HepG2 (cell line): ENCODE measurements around the gene ITGA6.

Experiments
- CBX1 ChIP-seq: IDR thresholded peaks from one replicate; pipeline ENCODE4 v1.6.1; 2016; ENCODE audit warnings: antibody characterized with exemption, low read depth
- CBX5 ChIP-seq: sonication (generic); formaldehyde crosslinking; IDR thresholded peaks from 2 replicates; pipeline ENCODE4 v1.4.0; 2020; ENCODE audit warnings: missing genetic modification reagents, borderline replicate concordance
- CREB1 ChIP-seq, 2 experiments: fragments of 450-650 bp in 1 of 2; IDR thresholded peaks; 2 replicates each; pipeline ENCODE4 v1.6.1; 2016 to 2017; ENCODE audit warnings: control low read depth in 1 of 2, mild to moderate bottlenecking in 1 of 2, missing compliant biosample characterization in 1 of 2, missing genetic modification characterization in 1 of 2
- CREB3 ChIP-seq: sonication (generic); formaldehyde crosslinking; IDR thresholded peaks from 2 replicates; pipeline ENCODE4 v1.5.0; 2020; ENCODE audit warnings: missing genetic modification reagents
- EZH2 ChIP-seq: conservative IDR thresholded peaks from 2 replicates; pipeline ENCODE4 v1.6.1; 2012; ENCODE audit warnings: mild to moderate bottlenecking, low read depth, low read length, moderate library complexity
- FOXP1 ChIP-seq, 2 experiments: fragments of 450-650 bp in 1 of 2; IDR thresholded peaks; 2 replicates each; pipeline ENCODE4 v1.6.1; 2017 to 2018; ENCODE audit warnings: antibody characterized with exemption in 1 of 2
- KIAA2018 ChIP-seq: sonication (generic); formaldehyde crosslinking; IDR thresholded peaks from 2 replicates; pipeline ENCODE4 v1.5.0; 2020; ENCODE audit warnings: mild to moderate bottlenecking, missing genetic modification reagents, borderline replicate concordance
- MXD1 ChIP-seq: sonication (generic); formaldehyde crosslinking; IDR thresholded peaks from 2 replicates; pipeline ENCODE4 v1.4.0; 2020; ENCODE audit warnings: mild to moderate bottlenecking, missing genetic modification reagents
- NR1H2 ChIP-seq: sonication (generic); formaldehyde crosslinking; IDR thresholded peaks from 2 replicates; pipeline ENCODE4 v1.8.1; 2022; ENCODE audit warnings: low read depth, missing genetic modification reagents, borderline replicate concordance
- REL ChIP-seq: sonication (generic); formaldehyde crosslinking; conservative IDR thresholded peaks from 2 replicates; pipeline ENCODE4 v1.8.0; 2022; ENCODE audit warnings: mild to moderate bottlenecking, missing genetic modification reagents, moderate library complexity
- RNF2 ChIP-seq: fragments of 450-650 bp; conservative IDR thresholded peaks from 2 replicates; pipeline ENCODE4 v1.6.1; 2016; ENCODE audit warnings: low read depth
- ZFP36 ChIP-seq: fragments of 150-350 bp; IDR thresholded peaks from 2 replicates; pipeline ENCODE4 v1.6.1; 2018; ENCODE audit warnings: borderline replicate concordance, low read length, low read depth; ENCODE audit not compliant: partially characterized antibody
- ZNF547 ChIP-seq: sonication (generic); formaldehyde crosslinking; IDR thresholded peaks from 2 replicates; pipeline ENCODE4 v1.5.1; 2020; ENCODE audit warnings: mild to moderate bottlenecking, missing genetic modification reagents
- ZNF564 ChIP-seq: sonication (generic); formaldehyde crosslinking; IDR thresholded peaks from 2 replicates; pipeline ENCODE4 v1.8.1; 2023; ENCODE audit warnings: mild to moderate bottlenecking, missing genetic modification reagents

- TF ChIP-seq FOXP1 (IDR thresholded peaks at IDR 0.05) (no peak), FOXP1 (CRISPR knock-in tag; IDR thresholded peaks at IDR 0.05) (0 out of 2 replicates have a peak, but pooled peaks have one; percentile 11), NR1H2 (no peak), ZNF547 (CRISPR knock-in tag) (no peak), MXD1 (no peak), RNF2 (no peak), KIAA2018 (CRISPR knock-in tag) (no peak), ZFP36 (no peak), EZH2 (no peak), REL (no peak), ZNF564 (CRISPR knock-in tag) (no peak), CBX5 (no peak), CBX1 (no peak), CREB3 (no peak), CREB1 (IDR thresholded peaks at IDR 0.05) (no peak), CREB1 (CRISPR knock-in tag; IDR thresholded peaks at IDR 0.05) (no peak)
These were observed 27.7 kb downstream of the ITGA6 start for GRCh38 chr2:172455121-172455515.
